HCT116 (cell line): ENCODE results near the gene TWIST2. TPM values are rescaled to one million over a fixed set of nuclear protein-coding genes. Genes with fewer than 3 reads are reported as not detected.

Experiments used
- ATAC-seq: fragments of 200-7000 bp; cut with Tn5 transposase; 2 replicates; pipeline ENCODE4 v1.9.1; 2020; ENCODE audit warnings: mild to moderate bottlenecking, moderate library complexity
- BruUV-seq: library from RNA; stranded (reverse); fragments of 400-500 nt; replicated peaks from 2 replicates; lab custom pipeline; 2021; lab: Mats Ljungman, UMichigan
- CTCF ChIA-PET: fragments of 300-600 bp; sonication (Branson Sonifier 250); formaldehyde crosslinking; loops from one replicate; lab custom pipeline; 2021; ENCODE audit warnings: antibody characterized with exemption; lab: Charles Lee
- POLR2A ChIA-PET: fragments of 300-600, 350-600 bp; sonication (Branson Sonifier 250); formaldehyde crosslinking; loops from one replicate; lab custom pipeline; 2021; ENCODE audit warnings: antibody characterized with exemption; lab: Charles Lee
- RAD21 ChIA-PET, 2 experiments: fragments of 300-600 bp; sonication (Branson Sonifier 250); formaldehyde crosslinking; loops; one replicate each; lab custom pipeline; 2023; ENCODE audit warnings: low total read pairs in 2 of 2; ENCODE audit not compliant: uncharacterized antibody in 2 of 2, unreplicated experiment in 2 of 2, low non-redundant PET in 1 of 2; lab: Charles Lee
- DNase-seq: peaks from one replicate; pipeline ENCODE4 v3.0.0-alpha.2; 2010; ENCODE audit warnings: low read depth, low spot score
- H2AFZ ChIP-seq: fragments of 200-600 bp; shearing (Covaris generic), sonication (generic); 2 replicates; pipeline ENCODE4 v1.6.1; 2017; ENCODE audit warnings: low read depth, mixed run types, mixed read lengths, antibody characterized with exemption, low read length; ENCODE audit not compliant: poor library complexity, severe bottlenecking
- H3K27ac ChIP-seq: 2 replicates; pipeline ENCODE4 v1.5.1; 2012; ENCODE audit warnings: low read depth, low read length
- H3K27me3 ChIP-seq: fragments of 200-600 bp; sonication (generic); 2 replicates; pipeline ENCODE4 v1.6.1; 2016; ENCODE audit warnings: mixed run types, low read length, mixed read lengths; ENCODE audit not compliant: insufficient read depth
- H3K36me3 ChIP-seq, 2 experiments: fragments of 200-500 bp in 1 of 2; fragments of 200-600 bp in 1 of 2; sonication (Bioruptor generic) in 1 of 2; sonication (generic) in 1 of 2; 2 replicates each; pipeline versions ENCODE4 v1.5.1 to v1.6.1; 2014 to 2016; ENCODE audit warnings: low read length in 2 of 2, inconsistent platforms in 1 of 2, mixed read lengths in 1 of 2, mixed run types in 1 of 2; ENCODE audit not compliant: insufficient read depth in 2 of 2, control insufficient read depth in 1 of 2
- H3K4me1 ChIP-seq, 2 experiments: fragments of 200-600 bp in 1 of 2; sonication (generic) in 1 of 2; 2 replicates each; pipeline versions ENCODE4 v1.5.1 to v1.6.1; 2012 to 2017; ENCODE audit warnings: low read length in 2 of 2, inconsistent platforms in 1 of 2, mild to moderate bottlenecking in 1 of 2, mixed read lengths in 1 of 2, mixed run types in 1 of 2, moderate library complexity in 1 of 2; ENCODE audit not compliant: insufficient read depth in 2 of 2, control insufficient read depth in 1 of 2
- H3K4me2 ChIP-seq: fragments of 200-600 bp; sonication (generic); 2 replicates; pipeline ENCODE4 v1.6.1; 2017; ENCODE audit warnings: mixed run types, low read length, mixed read lengths
- H3K4me3 ChIP-seq, 2 experiments: fragments of 200-600 bp in 1 of 2; sonication (generic) in 1 of 2; replicated peaks in 1 of 2; 2 replicates each; pipeline ENCODE4 v1.5.1; 2011 to 2016; ENCODE audit warnings: low read length in 2 of 2, control low read depth in 1 of 2, low read depth in 1 of 2, mild to moderate bottlenecking in 1 of 2, mixed read lengths in 1 of 2, mixed run types in 1 of 2
- H3K79me2 ChIP-seq: fragments of 200-600 bp; sonication (generic); 2 replicates; pipeline ENCODE4 v1.6.1; 2017; ENCODE audit warnings: mild to moderate bottlenecking, mixed run types, low read length, moderate library complexity, mixed read lengths; ENCODE audit not compliant: insufficient read depth
- H3K9ac ChIP-seq: fragments of 200-600 bp; sonication (generic); 2 replicates; pipeline ENCODE4 v1.6.1; 2016; ENCODE audit warnings: low read length, mixed read lengths
- H3K9me2 ChIP-seq: fragments of 200-600 bp; sonication (generic), shearing (Covaris generic); 2 replicates; pipeline ENCODE4 v1.6.1; 2017; ENCODE audit warnings: mixed run types, mild to moderate bottlenecking, moderate library complexity; ENCODE audit not compliant: insufficient read depth
- H3K9me3 ChIP-seq, 2 experiments: fragments of 200-500 bp in 1 of 2; fragments of 200-600 bp in 1 of 2; sonication (Bioruptor generic) in 1 of 2; sonication (generic) in 1 of 2; 2 replicates each; pipeline ENCODE4 v1.6.1; 2014 to 2017; ENCODE audit warnings: low read length in 2 of 2, mixed read lengths in 2 of 2, inconsistent platforms in 1 of 2, low read depth in 1 of 2, mild to moderate bottlenecking in 1 of 2, mixed run types in 1 of 2, moderate library complexity in 1 of 2; ENCODE audit not compliant: control insufficient read depth in 1 of 2, insufficient read depth in 1 of 2
- H4K20me1 ChIP-seq: fragments of 200-600 bp; sonication (generic), shearing (Covaris generic); 2 replicates; pipeline ENCODE4 v1.6.1; 2017; ENCODE audit warnings: mixed run types, mild to moderate bottlenecking, moderate library complexity; ENCODE audit not compliant: insufficient read depth
- CBX3 ChIP-seq: IDR thresholded peaks from 2 replicates; pipeline ENCODE4 v1.6.1; 2012; ENCODE audit warnings: low read depth
- CTCF ChIP-seq, 3 experiments: fragments of 200-600 bp in 1 of 3; sonication (generic) in 1 of 3; IDR thresholded peaks in 2 of 3; conservative IDR thresholded peaks in 1 of 3; 2 replicates each; pipeline ENCODE4 v1.5.1; 2012 to 2017; ENCODE audit warnings: low read depth in 2 of 3, low read length in 2 of 3, antibody characterized with exemption in 1 of 3, borderline replicate concordance in 1 of 3, control low read depth in 1 of 3, mild to moderate bottlenecking in 1 of 3, mixed read lengths in 1 of 3, mixed run types in 1 of 3, moderate library complexity in 1 of 3; ENCODE audit not compliant: insufficient read depth in 1 of 3
- EGR1 ChIP-seq: IDR thresholded peaks from 2 replicates; pipeline ENCODE4 v1.6.1; 2012; ENCODE audit warnings: low read depth
- EZH2 ChIP-seq: fragments of 200-600 bp; sonication (generic); IDR thresholded peaks from 2 replicates; pipeline ENCODE4 v1.6.1; 2017; ENCODE audit warnings: antibody characterized with exemption, mixed run types
- EZH2phosphoT487 ChIP-seq: fragments of 200-600 bp; IDR thresholded peaks from 2 replicates; pipeline ENCODE4 v1.6.1; 2018; ENCODE audit warnings: antibody characterized with exemption, borderline replicate concordance
- POLR2A ChIP-seq: IDR thresholded peaks from 2 replicates; pipeline ENCODE4 v1.7.0; 2011; ENCODE audit warnings: borderline replicate concordance; ENCODE audit not compliant: insufficient read depth, insufficient read length; ENCODE audit errors: extremely low read depth
- POLR2AphosphoS5 ChIP-seq: IDR thresholded peaks from 2 replicates; pipeline ENCODE4 v1.6.1; 2011; ENCODE audit warnings: mild to moderate bottlenecking, low read depth, low read length, moderate library complexity
- RAD21 ChIP-seq: IDR thresholded peaks from 2 replicates; pipeline ENCODE4 v1.6.1; 2012; ENCODE audit warnings: low read depth, mild to moderate bottlenecking
- SIN3A ChIP-seq: IDR thresholded peaks from 2 replicates; pipeline ENCODE4 v1.6.1; 2012; ENCODE audit warnings: low read depth
- SP1 ChIP-seq: IDR thresholded peaks from 2 replicates; pipeline ENCODE4 v1.6.1; 2012; ENCODE audit warnings: low read depth
- TCF7L2 ChIP-seq: IDR thresholded peaks from 2 replicates; pipeline ENCODE4 v1.7.0; 2011; ENCODE audit warnings: borderline replicate concordance, inconsistent platforms; ENCODE audit not compliant: insufficient read depth, insufficient read length; ENCODE audit errors: extremely low read depth
- YY1 ChIP-seq: IDR thresholded peaks from 2 replicates; pipeline ENCODE4 v1.6.1; 2011; ENCODE audit warnings: low read length, low read depth, moderate library complexity, mild to moderate bottlenecking; ENCODE audit not compliant: insufficient replicate concordance; ENCODE audit errors: extremely low read depth
- ZFX ChIP-seq: fragments of 450-650 bp; IDR thresholded peaks from 2 replicates; pipeline ENCODE4 v1.6.1; 2017
- ZNF274 ChIP-seq: fragments of 200-500 bp; sonication (Bioruptor generic); IDR thresholded peaks from 2 replicates; pipeline ENCODE4 v1.6.1; 2014; ENCODE audit warnings: mild to moderate bottlenecking, low read depth, low read length, inconsistent platforms
- intact Hi-C: fragments of 100-400 bp; cut with micrococcal nuclease; formaldehyde crosslinking; loops from 2 replicates; pipeline ENCODE4 v1.10.0; 2022
- total RNA-seq: library from RNA; stranded (reverse); gene quantifications from one replicate; pipeline ENCODE4 v1.2.1, GENCODE V29; 2021; ENCODE audit not compliant: unreplicated experiment
- TF ChIP-seq, protein P1 (sequence below): IDR thresholded peaks from 2 replicates; pipeline ENCODE4 v1.6.1; 2012

The TWIST2 gene
- total RNA-seq, 1 experiment from 2014 or later, result not detected

DNA sequence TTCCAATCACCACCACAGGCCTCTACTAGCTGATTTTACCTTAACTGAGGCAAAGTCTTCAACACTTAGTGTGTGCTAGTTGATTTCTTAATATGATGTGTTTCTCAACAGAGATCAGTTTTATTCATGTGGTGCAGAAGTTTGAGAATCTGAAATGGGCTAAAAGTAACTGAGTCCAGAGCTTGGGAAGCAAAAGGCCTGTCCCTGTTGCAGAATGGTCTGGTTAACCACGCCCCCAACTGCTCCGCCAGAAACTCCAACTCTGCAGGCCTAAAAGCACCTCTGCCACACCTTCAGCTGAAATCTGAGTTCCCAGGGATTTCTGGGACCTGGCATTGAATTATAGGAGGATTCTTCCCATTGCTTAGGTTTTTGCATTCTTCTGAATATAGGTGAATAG is 44.9 kb downstream of the TWIST2 start:
- POLR2A ChIA-PET, result interaction anchor here (0.5 kb wide), 1 partner anchor 767 kb away, joined by 3 read pairs; no protein-coding TSS in a partner anchor
- Histone ChIP-seq H3K79me2 (no peaks in the 10 kb centered on the region), H3K4me1 (peaks cover 15 to 25% of the 10 kb centered on the region in 2 experiments), H2AFZ (no peak overlapping the region), H3K9me3 (no peaks in the 10 kb centered on the region), H4K20me1 (no peaks in the 10 kb centered on the region), H3K9me2 (no peaks in the 10 kb centered on the region), H3K27me3 (no peaks in the 10 kb centered on the region), H3K27ac (no peak overlapping the region), H3K4me3 (no peak overlapping the region), H3K4me2 (no peak overlapping the region), H3K9ac (no peak overlapping the region), H3K36me3 (no peaks in the 10 kb centered on the region)
- TF ChIP-seq, protein P1, sequence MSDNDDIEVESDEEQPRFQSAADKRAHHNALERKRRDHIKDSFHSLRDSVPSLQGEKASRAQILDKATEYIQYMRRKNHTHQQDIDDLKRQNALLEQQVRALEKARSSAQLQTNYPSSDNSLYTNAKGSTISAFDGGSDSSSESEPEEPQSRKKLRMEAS, result no peak
- no peak for TF ChIP-seq EGR1
- TF ChIP-seq ZNF274, result no peak
- no peak for TF ChIP-seq CBX3
- no peak for TF ChIP-seq RAD21
- no peak for TF ChIP-seq TCF7L2
- RAD21 ChIA-PET, result no interaction called here
- no TSS peak for BruUV-seq
- no peak for ATAC-seq
- CTCF ChIA-PET, result no interaction called here
- DNase-seq, result no peak
- intact Hi-C loops, result no loop called here

DNA sequence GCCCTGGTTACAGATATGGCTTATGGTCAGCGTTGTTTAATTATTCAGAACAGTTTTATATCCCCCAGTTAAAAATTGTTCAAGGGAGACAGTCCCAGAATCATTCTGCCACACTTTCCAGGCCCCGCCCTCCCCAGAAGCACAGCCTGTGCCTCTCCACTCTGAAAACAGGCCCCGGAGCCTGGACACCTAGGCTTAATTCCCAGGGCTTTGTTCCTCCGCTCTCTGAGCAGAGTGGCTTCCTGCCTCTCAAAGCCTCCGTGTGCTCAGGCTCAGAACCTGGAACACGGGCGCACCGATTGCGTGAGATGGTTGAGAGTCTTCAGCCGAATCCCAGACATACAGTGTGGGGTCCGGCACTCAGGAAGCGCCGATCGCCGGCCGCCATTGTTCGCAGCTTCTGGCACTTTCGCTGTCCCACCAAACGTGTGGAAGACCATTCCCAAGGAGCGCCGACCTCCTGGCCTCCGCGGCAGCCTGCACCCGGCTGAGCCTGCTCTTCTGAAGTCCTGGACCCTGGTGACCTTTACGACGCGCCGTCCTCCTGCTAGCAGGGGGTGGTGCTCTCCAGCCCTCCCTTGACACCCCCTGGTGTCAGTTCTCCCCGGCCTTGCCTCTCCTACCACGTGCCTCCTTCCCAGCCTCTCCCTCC is 45.6 kb downstream of the TWIST2 start:
- no peak for ATAC-seq
- H3K9me2 ChIP-seq, result no peaks in the 10 kb centered on the region
- intact Hi-C loops, result no loop called here
- no peak overlapping the region for H3K4me3 ChIP-seq
- no peak overlapping the region for H3K27ac ChIP-seq
- ChIA-PET CTCF (no interaction called here), POLR2A (interaction anchor here (0.5 kb wide), 1 partner anchor 767 kb away, joined by 3 read pairs; no protein-coding TSS in a partner anchor), RAD21 (no interaction called here)
- BruUV-seq, result no TSS peak
- H3K36me3 ChIP-seq, result no peaks in the 10 kb centered on the region
- no peak for DNase-seq
- no peaks in the 10 kb centered on the region for H3K27me3 ChIP-seq
- no peaks in the 10 kb centered on the region for H3K9me3 ChIP-seq
- H3K9ac ChIP-seq, result no peak overlapping the region
- H3K4me2 ChIP-seq, result no peak overlapping the region
- H3K4me1 ChIP-seq, result peaks cover 15 to 25% of the 10 kb centered on the region in 2 experiments
- no peaks in the 10 kb centered on the region for H3K79me2 ChIP-seq
- H4K20me1 ChIP-seq, result no peaks in the 10 kb centered on the region
- H2AFZ ChIP-seq, result no peak overlapping the region
- TF ChIP-seq YY1 (no peak), ZFX (no peak), POLR2A (no peak), EZH2 (no peak), CTCF (IDR thresholded peaks at IDR 0.05 in 2 of 3, conservative IDR thresholded peaks at IDR 0.05 in 1 of 3; ENCODE audit: borderline replicate concordance in 1 of 3, insufficient read depth in 1 of 3, low read depth in 2 of 3, low read length in 2 of 3) (no peak), ZNF274 (no peak), CBX3 (no peak), SP1 (no peak), POLR2AphosphoS5 (no peak), EZH2phosphoT487 (no peak), SIN3A (no peak)
